Measurements from ENCODE around the gene TMEM254.

TMEM254 gene

DNA sequence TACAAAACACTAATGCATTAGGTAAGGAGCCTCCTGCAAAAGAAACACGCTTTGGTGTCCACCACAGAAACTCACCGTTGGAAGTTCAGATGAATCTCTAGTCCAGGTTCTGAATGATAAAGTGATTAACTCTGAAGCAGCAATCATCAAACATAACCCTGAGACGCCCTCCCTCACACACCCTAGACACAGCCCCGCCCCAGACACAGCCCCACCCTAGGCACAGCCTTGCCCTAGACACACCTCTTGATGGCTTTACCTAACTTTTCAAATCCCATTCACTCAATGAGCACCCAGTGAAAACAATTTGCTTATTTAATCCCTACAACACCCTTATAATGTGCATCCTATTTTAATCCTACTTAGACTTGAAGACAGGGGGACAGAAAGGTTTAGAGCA, 21.3 kb upstream of the TMEM254 start:
- Histone ChIP-seq H3K4me1 (ENCODE audit: control insufficient read depth, insufficient read depth, low read length) (no peaks in the 10 kb centered on the region), H3K9me3 (ENCODE audit: control insufficient read depth, insufficient read depth, low read depth, low read length) (no peaks in the 10 kb centered on the region), H3K4me3 (ENCODE audit: low read depth, low read length) (no peak overlapping the region), H3K36me3 (ENCODE audit: control insufficient read depth in 2 of 2, insufficient read depth in 1 of 2, low read length in 2 of 2) (no peaks in the 10 kb centered on the region), H3K27ac (ENCODE audit: extremely low read depth, low read depth, low read length) (no peak overlapping the region)
- TF ChIP-seq ZNF629 (tag by site-specific recombination; IDR thresholded peaks at IDR 0.05) (no peak), REPIN1 (tag by site-specific recombination; IDR thresholded peaks at IDR 0.05; ENCODE audit: low read depth) (no peak), ZNF2 (tag by site-specific recombination; IDR thresholded peaks at IDR 0.05) (no peak), ZEB2 (tag by site-specific recombination; IDR thresholded peaks at IDR 0.05) (no peak), ZNF248 (tag by site-specific recombination; IDR thresholded peaks at IDR 0.05) (no peak), KLF1 (tag by site-specific recombination; IDR thresholded peaks at IDR 0.05) (peak; percentile 85), ZNF266 (tag by site-specific recombination; IDR thresholded peaks at IDR 0.05; ENCODE audit: low read depth) (no peak), ZNF121 (tag by site-specific recombination; IDR thresholded peaks at IDR 0.05) (0 out of 2 replicates have a peak, but pooled peaks have one; percentile 3), ZNF24 (tag by site-specific recombination; IDR thresholded peaks at IDR 0.05) (no peak), ZNF549 (tag by site-specific recombination; IDR thresholded peaks at IDR 0.05) (no peak), MYNN (tag by site-specific recombination; IDR thresholded peaks at IDR 0.05; ENCODE audit: borderline replicate concordance) (no peak), HOXD13 (CRISPR knock-in tag; IDR thresholded peaks at IDR 0.05; ENCODE audit: borderline replicate concordance) (no peak), ZBTB48 (tag by site-specific recombination; IDR thresholded peaks at IDR 0.05) (no peak), YY2 (tag by site-specific recombination; IDR thresholded peaks at IDR 0.05) (no peak), ZNF335 (tag by site-specific recombination; conservative IDR thresholded peaks at IDR 0.05) (no peak), ZNF10 (tag by site-specific recombination; IDR thresholded peaks at IDR 0.05) (no peak)
- TF ChIP-seq, protein P1, sequence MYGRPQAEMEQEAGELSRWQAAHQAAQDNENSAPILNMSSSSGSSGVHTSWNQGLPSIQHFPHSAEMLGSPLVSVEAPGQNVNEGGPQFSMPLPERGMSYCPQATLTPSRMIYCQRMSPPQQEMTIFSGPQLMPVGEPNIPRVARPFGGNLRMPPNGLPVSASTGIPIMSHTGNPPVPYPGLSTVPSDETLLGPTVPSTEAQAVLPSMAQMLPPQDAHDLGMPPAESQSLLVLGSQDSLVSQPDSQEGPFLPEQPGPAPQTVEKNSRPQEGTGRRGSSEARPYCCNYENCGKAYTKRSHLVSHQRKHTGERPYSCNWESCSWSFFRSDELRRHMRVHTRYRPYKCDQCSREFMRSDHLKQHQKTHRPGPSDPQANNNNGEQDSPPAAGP (tag by site-specific recombination; IDR thresholded peaks at IDR 0.05) = no peak
- ChIA-PET POLR2A (no interaction called here), CTCF (interaction anchor here (4.8 kb wide), 1 partner anchor 10 kb away, joined by 26 read pairs; no protein-coding TSS in a partner anchor)

DNA sequence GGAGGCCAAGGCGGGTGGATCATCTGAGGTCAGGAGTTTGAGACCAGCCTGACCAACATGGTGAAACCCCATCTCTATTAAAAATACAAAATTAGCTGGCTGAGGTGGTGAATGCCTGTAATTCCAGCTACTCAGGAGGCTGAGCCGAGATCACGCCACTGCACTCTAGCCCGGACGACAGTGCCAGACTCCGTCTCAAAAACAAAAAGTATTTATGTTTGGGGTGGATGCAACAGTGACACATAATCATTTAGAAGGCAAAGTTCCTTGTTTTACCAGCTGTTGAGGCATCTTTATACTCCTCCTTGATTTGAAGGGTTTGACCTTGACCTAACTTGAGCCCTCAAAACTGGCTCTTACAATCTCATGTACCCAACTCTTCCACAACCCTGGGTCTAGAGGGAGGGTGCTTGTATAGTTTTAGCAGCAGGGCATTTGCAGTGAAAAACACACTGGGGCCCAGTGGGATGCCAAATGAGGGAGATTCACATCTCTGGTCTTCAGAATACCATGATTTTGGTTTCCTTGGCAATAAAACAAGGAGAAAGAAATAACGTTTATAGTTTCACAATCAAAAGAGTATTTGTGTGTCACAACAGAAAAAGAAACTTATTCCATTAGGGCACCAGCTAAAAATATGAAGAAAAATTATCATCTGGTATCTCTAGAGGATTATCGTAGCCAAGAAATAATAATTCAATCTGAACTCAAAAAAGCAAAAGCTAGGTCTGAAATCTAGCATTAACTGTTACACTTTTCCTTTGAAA, 14.2 kb upstream of the TMEM254 start:
- CTCF ChIA-PET = interaction anchor here (0.6 to 1.5 kb wide), 3 partner anchors 17 to 1117 kb away, joined by 3 to 6 read pairs (median 3); no protein-coding TSS in a partner anchor
- Histone ChIP-seq H3K27ac (ENCODE audit: extremely low read depth, low read depth, low read length) (no peak overlapping the region), H3K4me3 (ENCODE audit: low read depth, low read length) (no peak overlapping the region), H3K36me3 (ENCODE audit: control insufficient read depth in 2 of 2, insufficient read depth in 1 of 2, low read length in 2 of 2) (no peaks in the 10 kb centered on the region), H3K4me1 (ENCODE audit: control insufficient read depth, insufficient read depth, low read length) (no peaks in the 10 kb centered on the region), H3K9me3 (ENCODE audit: control insufficient read depth, insufficient read depth, low read depth, low read length) (no peaks in the 10 kb centered on the region)
- POLR2A ChIA-PET = no interaction called here
- TF ChIP-seq, protein P2, sequence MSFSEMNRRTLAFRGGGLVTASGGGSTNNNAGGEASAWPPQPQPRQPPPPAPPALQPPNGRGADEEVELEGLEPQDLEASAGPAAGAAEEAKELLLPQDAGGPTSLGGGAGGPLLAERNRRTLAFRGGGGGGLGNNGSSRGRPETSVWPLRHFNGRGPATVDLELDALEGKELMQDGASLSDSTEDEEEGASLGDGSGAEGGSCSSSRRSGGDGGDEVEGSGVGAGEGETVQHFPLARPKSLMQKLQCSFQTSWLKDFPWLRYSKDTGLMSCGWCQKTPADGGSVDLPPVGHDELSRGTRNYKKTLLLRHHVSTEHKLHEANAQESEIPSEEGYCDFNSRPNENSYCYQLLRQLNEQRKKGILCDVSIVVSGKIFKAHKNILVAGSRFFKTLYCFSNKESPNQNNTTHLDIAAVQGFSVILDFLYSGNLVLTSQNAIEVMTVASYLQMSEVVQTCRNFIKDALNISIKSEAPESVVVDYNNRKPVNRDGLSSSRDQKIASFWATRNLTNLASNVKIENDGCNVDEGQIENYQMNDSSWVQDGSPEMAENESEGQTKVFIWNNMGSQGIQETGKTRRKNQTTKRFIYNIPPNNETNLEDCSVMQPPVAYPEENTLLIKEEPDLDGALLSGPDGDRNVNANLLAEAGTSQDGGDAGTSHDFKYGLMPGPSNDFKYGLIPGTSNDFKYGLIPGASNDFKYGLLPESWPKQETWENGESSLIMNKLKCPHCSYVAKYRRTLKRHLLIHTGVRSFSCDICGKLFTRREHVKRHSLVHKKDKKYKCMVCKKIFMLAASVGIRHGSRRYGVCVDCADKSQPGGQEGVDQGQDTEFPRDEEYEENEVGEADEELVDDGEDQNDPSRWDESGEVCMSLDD (tag by site-specific recombination; IDR thresholded peaks at IDR 0.05) = no peak
- TF ChIP-seq, protein P3, sequence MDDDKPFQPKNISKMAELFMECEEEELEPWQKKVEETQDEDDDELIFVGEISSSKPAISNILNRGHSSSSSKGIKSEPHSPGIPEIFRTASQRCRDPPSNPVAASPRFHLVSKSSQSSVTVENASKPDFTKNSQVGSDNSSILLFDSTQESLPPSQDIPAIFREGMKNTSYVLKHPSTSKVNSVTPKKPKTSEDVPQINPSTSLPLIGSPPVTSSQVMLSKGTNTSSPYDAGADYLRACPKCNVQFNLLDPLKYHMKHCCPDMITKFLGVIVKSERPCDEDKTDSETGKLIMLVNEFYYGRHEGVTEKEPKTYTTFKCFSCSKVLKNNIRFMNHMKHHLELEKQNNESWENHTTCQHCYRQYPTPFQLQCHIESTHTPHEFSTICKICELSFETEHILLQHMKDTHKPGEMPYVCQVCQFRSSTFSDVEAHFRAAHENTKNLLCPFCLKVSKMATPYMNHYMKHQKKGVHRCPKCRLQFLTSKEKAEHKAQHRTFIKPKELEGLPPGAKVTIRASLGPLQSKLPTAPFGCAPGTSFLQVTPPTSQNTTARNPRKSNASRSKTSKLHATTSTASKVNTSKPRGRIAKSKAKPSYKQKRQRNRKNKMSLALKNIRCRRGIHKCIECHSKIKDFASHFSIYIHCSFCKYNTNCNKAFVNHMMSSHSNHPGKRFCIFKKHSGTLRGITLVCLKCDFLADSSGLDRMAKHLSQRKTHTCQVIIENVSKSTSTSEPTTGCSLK (tag by site-specific recombination; IDR thresholded peaks at IDR 0.05) = no peak
- TF ChIP-seq ZNF23 (tag by site-specific recombination; IDR thresholded peaks at IDR 0.05; ENCODE audit: borderline replicate concordance) (no peak), ZNF792 (tag by site-specific recombination; IDR thresholded peaks at IDR 0.05) (no peak), SALL2 (tag by site-specific recombination; IDR thresholded peaks at IDR 0.05; ENCODE audit: borderline replicate concordance) (no peak), GLI4 (tag by site-specific recombination; IDR thresholded peaks at IDR 0.05) (no peak), ZNF843 (tag by site-specific recombination; IDR thresholded peaks at IDR 0.05) (no peak), ZFP3 (tag by site-specific recombination; IDR thresholded peaks at IDR 0.05; ENCODE audit: low read depth) (no peak), ZFP37 (tag by site-specific recombination; IDR thresholded peaks at IDR 0.05) (no peak), ZNF514 (tag by site-specific recombination; IDR thresholded peaks at IDR 0.05) (no peak), ZNF544 (tag by site-specific recombination; IDR thresholded peaks at IDR 0.05) (no peak), ZNF571 (tag by site-specific recombination; IDR thresholded peaks at IDR 0.05) (no peak)
- TF ChIP-seq, protein P4, sequence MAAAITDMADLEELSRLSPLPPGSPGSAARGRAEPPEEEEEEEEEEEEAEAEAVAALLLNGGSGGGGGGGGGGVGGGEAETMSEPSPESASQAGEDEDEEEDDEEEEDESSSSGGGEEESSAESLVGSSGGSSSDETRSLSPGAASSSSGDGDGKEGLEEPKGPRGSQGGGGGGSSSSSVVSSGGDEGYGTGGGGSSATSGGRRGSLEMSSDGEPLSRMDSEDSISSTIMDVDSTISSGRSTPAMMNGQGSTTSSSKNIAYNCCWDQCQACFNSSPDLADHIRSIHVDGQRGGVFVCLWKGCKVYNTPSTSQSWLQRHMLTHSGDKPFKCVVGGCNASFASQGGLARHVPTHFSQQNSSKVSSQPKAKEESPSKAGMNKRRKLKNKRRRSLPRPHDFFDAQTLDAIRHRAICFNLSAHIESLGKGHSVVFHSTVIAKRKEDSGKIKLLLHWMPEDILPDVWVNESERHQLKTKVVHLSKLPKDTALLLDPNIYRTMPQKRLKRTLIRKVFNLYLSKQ (tag by site-specific recombination; IDR thresholded peaks at IDR 0.05; ENCODE audit: borderline replicate concordance) = no peak

Data from HEK293 (cell line).